Measurements from ENCODE around the gene PTPRN2. TPM values are rescaled to one million over a fixed set of nuclear protein-coding genes. Genes with fewer than 3 reads are reported as not detected.

PTPRN2 gene
- total and polyA plus RNA-seq, 2 of the 8 experiments (the other 6 are each of a cell fraction or from before 2014, with no cell fraction given) = 2.6 to 4.5 TPM

- TF ChIP-seq CHD7 (IDR thresholded peaks at IDR 0.05; ENCODE audit: insufficient replicate concordance, low read length) = no peak
- no peak for TF ChIP-seq EGR1 (IDR thresholded peaks at IDR 0.05; ENCODE audit: borderline replicate concordance, low read depth, low read length)
- TF ChIP-seq ATF2 (IDR thresholded peaks at IDR 0.05; ENCODE audit: low read length) = no peak
- no peak for TF ChIP-seq TAF1 (IDR thresholded peaks at IDR 0.05; ENCODE audit: low read depth, low read length)
- no peak for TF ChIP-seq KDM4A (IDR thresholded peaks at IDR 0.05; ENCODE audit: low read depth, low read length, severe bottlenecking)
- no peak for TF ChIP-seq YY1 (IDR thresholded peaks at IDR 0.05; ENCODE audit: low read depth, low read length)
- TF ChIP-seq SRF (IDR thresholded peaks at IDR 0.05; ENCODE audit: low read depth, low read length) = no peak
- no peak for TF ChIP-seq MAFK (IDR thresholded peaks at IDR 0.05; ENCODE audit: low read depth, low read length)
- TF ChIP-seq E2F6 (IDR thresholded peaks at IDR 0.05) = no peak
Measured at GRCh38 chr7:157543791-157544190, 1043.8 kb downstream of the PTPRN2 start (continued).

Measured in H1 (cell line).